GM23338 (cell line): Measurements from ENCODE around the gene IRF6. TPM values are rescaled to one million over a fixed set of nuclear protein-coding genes. Genes with fewer than 3 reads are reported as not detected.

Experiments used
- CTCF ChIP-seq, 2 experiments: fragments of 200-600 bp in 1 of 2; sonication (generic) in 1 of 2; conservative IDR thresholded peaks; 2 replicates each; pipeline versions ENCODE4 v1.5.1 to v1.6.1; 2016 to 2017; ENCODE audit warnings: antibody characterized with exemption in 2 of 2, low read depth in 2 of 2, mild to moderate bottlenecking in 2 of 2, moderate library complexity in 1 of 2
- EZH2 ChIP-seq: fragments of 200-600 bp; sonication (generic); IDR thresholded peaks from one replicate; pipeline ENCODE4 v1.8.0; 2017; ENCODE audit warnings: antibody characterized with exemption, mild to moderate bottlenecking, low read depth; ENCODE audit not compliant: unreplicated experiment
- EZH2phosphoT487 ChIP-seq: fragments of 200-600 bp; sonication (generic); IDR thresholded peaks from one replicate; pipeline ENCODE4 v1.8.1; 2018; ENCODE audit warnings: antibody characterized with exemption; ENCODE audit not compliant: unreplicated experiment
- POLR2AphosphoS5 ChIP-seq: IDR thresholded peaks from 2 replicates; pipeline ENCODE4 v1.6.1; 2016; ENCODE audit warnings: antibody characterized with exemption, low read depth
- STAT1 ChIP-seq: IDR thresholded peaks from one replicate; pipeline ENCODE4 v1.6.1; 2016; ENCODE audit warnings: antibody characterized with exemption; ENCODE audit not compliant: unreplicated experiment
- ZNF114 ChIP-seq: fragments of 250-450 bp; sonication (Bioruptor Pico); IDR thresholded peaks from 2 replicates; pipeline ENCODE4 v1.5.0; 2020; ENCODE audit warnings: mild to moderate bottlenecking, moderate library complexity
- ZNF331 ChIP-seq: fragments of 250-450 bp; sonication (Bioruptor Pico); IDR thresholded peaks from 2 replicates; pipeline ENCODE4 v1.5.0; 2020; ENCODE audit warnings: low read depth, mild to moderate bottlenecking, moderate library complexity
- polyA plus RNA-seq: library from polyadenylated mRNA; unstranded; fragments of >200 nt; fragmentation: Nextera tagmentation; extraction: Ambion mirVana; gene quantifications from 2 replicates; pipeline ENCODE4 v1.2.1, GENCODE V29; 2016
- total RNA-seq: library from RNA; depleted of rRNA; stranded (reverse); fragments of >200 nt; shearing (Covaris generic); gene quantifications from 2 replicates; pipeline ENCODE4 v1.2.3, GENCODE V29; 2014
- TF ChIP-seq, protein P1 (sequence below): fragments of 250-450 bp; sonication (Bioruptor Pico); IDR thresholded peaks from 2 replicates; pipeline ENCODE4 v1.5.0; 2020; ENCODE audit warnings: mild to moderate bottlenecking, moderate library complexity
- TF ChIP-seq, protein P2 (sequence below): IDR thresholded peaks from 2 replicates; pipeline ENCODE4 v1.6.1; 2016; ENCODE audit warnings: antibody characterized with exemption

The IRF6 gene
- total and polyA plus RNA-seq, 2 experiments from 2014 or later: 4.6 to 11.7 TPM

DNA sequence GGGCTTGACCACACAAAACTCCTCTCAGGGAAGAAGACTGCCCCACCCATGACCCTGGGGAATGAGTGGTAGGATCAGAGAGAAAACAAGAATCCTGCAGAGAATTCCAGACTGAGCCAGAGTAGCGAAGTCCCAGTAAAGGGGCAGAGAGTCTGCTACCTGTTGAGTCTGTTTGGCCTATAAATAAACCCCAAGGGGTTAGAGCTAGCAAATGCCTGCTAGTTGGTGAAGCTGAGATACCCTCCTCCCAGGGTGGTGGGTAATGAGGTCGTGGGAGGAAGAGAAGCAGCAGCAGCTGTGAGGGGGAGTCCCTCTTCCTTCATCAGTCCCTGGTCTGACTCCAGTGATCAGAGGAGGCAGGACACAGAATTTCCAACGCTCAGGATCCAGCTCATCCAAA is 47.5 kb downstream of the IRF6 start (continued):
- TF ChIP-seq, protein P1, sequence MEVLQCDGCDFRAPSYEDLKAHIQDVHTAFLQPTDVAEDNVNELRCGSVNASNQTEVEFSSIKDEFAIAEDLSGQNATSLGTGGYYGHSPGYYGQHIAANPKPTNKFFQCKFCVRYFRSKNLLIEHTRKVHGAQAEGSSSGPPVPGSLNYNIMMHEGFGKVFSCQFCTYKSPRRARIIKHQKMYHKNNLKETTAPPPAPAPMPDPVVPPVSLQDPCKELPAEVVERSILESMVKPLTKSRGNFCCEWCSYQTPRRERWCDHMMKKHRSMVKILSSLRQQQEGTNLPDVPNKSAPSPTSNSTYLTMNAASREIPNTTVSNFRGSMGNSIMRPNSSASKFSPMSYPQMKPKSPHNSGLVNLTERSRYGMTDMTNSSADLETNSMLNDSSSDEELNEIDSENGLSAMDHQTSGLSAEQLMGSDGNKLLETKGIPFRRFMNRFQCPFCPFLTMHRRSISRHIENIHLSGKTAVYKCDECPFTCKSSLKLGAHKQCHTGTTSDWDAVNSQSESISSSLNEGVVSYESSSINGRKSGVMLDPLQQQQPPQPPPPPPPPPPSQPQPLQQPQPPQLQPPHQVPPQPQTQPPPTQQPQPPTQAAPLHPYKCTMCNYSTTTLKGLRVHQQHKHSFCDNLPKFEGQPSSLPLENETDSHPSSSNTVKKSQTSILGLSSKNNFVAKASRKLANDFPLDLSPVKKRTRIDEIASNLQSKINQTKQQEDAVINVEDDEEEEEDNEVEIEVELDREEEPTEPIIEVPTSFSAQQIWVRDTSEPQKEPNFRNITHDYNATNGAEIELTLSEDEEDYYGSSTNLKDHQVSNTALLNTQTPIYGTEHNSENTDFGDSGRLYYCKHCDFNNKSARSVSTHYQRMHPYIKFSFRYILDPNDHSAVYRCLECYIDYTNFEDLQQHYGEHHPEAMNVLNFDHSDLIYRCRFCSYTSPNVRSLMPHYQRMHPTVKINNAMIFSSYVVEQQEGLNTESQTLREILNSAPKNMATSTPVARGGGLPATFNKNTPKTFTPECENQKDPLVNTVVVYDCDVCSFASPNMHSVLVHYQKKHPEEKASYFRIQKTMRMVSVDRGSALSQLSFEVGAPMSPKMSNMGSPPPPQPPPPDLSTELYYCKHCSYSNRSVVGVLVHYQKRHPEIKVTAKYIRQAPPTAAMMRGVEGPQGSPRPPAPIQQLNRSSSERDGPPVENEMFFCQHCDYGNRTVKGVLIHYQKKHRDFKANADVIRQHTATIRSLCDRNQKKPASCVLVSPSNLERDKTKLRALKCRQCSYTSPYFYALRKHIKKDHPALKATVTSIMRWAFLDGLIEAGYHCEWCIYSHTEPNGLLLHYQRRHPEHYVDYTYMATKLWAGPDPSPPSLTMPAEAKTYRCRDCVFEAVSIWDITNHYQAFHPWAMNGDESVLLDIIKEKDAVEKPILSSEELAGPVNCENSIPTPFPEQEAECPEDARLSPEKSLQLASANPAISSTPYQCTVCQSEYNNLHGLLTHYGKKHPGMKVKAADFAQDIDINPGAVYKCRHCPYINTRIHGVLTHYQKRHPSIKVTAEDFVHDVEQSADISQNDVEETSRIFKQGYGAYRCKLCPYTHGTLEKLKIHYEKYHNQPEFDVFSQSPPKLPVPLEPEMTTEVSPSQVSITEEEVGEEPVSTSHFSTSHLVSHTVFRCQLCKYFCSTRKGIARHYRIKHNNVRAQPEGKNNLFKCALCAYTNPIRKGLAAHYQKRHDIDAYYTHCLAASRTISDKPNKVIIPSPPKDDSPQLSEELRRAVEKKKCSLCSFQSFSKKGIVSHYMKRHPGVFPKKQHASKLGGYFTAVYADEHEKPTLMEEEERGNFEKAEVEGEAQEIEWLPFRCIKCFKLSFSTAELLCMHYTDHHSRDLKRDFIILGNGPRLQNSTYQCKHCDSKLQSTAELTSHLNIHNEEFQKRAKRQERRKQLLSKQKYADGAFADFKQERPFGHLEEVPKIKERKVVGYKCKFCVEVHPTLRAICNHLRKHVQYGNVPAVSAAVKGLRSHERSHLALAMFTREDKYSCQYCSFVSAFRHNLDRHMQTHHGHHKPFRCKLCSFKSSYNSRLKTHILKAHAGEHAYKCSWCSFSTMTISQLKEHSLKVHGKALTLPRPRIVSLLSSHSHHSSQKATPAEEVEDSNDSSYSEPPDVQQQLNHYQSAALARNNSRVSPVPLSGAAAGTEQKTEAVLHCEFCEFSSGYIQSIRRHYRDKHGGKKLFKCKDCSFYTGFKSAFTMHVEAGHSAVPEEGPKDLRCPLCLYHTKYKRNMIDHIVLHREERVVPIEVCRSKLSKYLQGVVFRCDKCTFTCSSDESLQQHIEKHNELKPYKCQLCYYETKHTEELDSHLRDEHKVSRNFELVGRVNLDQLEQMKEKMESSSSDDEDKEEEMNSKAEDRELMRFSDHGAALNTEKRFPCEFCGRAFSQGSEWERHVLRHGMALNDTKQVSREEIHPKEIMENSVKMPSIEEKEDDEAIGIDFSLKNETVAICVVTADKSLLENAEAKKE: no peak
- TF ChIP-seq, protein P2, sequence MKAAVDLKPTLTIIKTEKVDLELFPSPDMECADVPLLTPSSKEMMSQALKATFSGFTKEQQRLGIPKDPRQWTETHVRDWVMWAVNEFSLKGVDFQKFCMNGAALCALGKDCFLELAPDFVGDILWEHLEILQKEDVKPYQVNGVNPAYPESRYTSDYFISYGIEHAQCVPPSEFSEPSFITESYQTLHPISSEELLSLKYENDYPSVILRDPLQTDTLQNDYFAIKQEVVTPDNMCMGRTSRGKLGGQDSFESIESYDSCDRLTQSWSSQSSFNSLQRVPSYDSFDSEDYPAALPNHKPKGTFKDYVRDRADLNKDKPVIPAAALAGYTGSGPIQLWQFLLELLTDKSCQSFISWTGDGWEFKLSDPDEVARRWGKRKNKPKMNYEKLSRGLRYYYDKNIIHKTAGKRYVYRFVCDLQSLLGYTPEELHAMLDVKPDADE: no peak
- TF ChIP-seq STAT1: no peak
- no peak for TF ChIP-seq EZH2phosphoT487
- no peak for TF ChIP-seq ZNF114 (CRISPR knock-in tag)
- no peak for TF ChIP-seq CTCF (conservative IDR thresholded peaks at IDR 0.05; ENCODE audit: low read depth in 2 of 2)
- TF ChIP-seq EZH2: no peak
- no peak for TF ChIP-seq POLR2AphosphoS5
- TF ChIP-seq ZNF331: no peak
